Ovary (tissue), 9 donors: Measurements from ENCODE around the gene SLAMF7. TPM values are rescaled to one million over a fixed set of nuclear protein-coding genes. Genes with fewer than 3 reads are reported as not detected.

Experiments
- DNase-seq, 5 donors: peaks; one replicate each; pipeline ENCODE4 v3.0.0-alpha.2; 2019 to 2020
- H3K27ac ChIP-seq, 2 donors: fragments of 200-600 bp; one replicate each; pipeline versions ENCODE4 v1.5.1 to v1.8.0; 2019 to 2022
- H3K27me3 ChIP-seq: fragments of 200-600 bp; one replicate; pipeline ENCODE4 v1.8.0; 2022
- H3K36me3 ChIP-seq: fragments of 200-600 bp; sonication (generic); one replicate; pipeline ENCODE4 v1.5.1; 2019
- H3K4me1 ChIP-seq: one replicate; pipeline ENCODE4 v1.8.1; 2013; ENCODE audit warnings: mild to moderate bottlenecking, moderate library complexity; ENCODE audit not compliant: insufficient read depth
- H3K4me3 ChIP-seq: fragments of 200-600 bp; sonication (generic); one replicate; pipeline ENCODE4 v1.5.1; 2017
- H3K9me3 ChIP-seq, 2 donors: fragments of 200-600 bp in 1 of 2; sonication (generic) in 1 of 2; one replicate each; pipeline versions ENCODE4 v1.5.1 to v1.8.1; 2013 to 2019; ENCODE audit warnings: mild to moderate bottlenecking in 1 of 2, moderate library complexity in 1 of 2
- CTCF ChIP-seq, 3 donors: fragments of 450-650 bp in 2 of 3; fragments of 200-600 bp in 1 of 3; IDR thresholded peaks; one replicate each; pipeline versions ENCODE4 v1.5.1 to v1.8.0; 2016 to 2022; ENCODE audit warnings: antibody characterized with exemption in 3 of 3, mild to moderate bottlenecking in 1 of 3
- EP300 ChIP-seq: sonication (generic); formaldehyde crosslinking; IDR thresholded peaks from one replicate; pipeline ENCODE4 v1.6.1; 2017; ENCODE audit warnings: antibody characterized with exemption
- POLR2A ChIP-seq: fragments of 450-650 bp; IDR thresholded peaks from one replicate; pipeline ENCODE4 v1.6.1; 2017; ENCODE audit warnings: antibody characterized with exemption, mild to moderate bottlenecking, moderate library complexity
- WGBS, 3 donors: extraction: QIAGEN DNeasy Blood & Tissue Kit in 1 of 3; methylation state at CpG; one replicate each; pipeline versions ENCODE4 v1.1.5 to v1.1.7; 2013 to 2017; 5-methylcytosine and 5-hydroxymethylcytosine counted together
- intact Hi-C, 4 donors: fragments of 100-400 bp; cut with DNase I; formaldehyde crosslinking; loops; one replicate each; pipeline versions ENCODE4 v1.11.0 to v1.15.1; 2022 to 2023
- polyA plus RNA-seq, 2 donors: library from polyadenylated mRNA; stranded (reverse); fragments of 200-250 nt in 1 of 2; fragments of 350-450 nt in 1 of 2; fragmentation: Illumina TruSeq in 1 of 2; extraction: RNeasy Lipid Tissue Mini Kit (QIAGEN cat#74804) in 1 of 2; gene quantifications; one replicate each; pipeline ENCODE4 v1.2.3, GENCODE V29; 2013 to 2014
- total RNA-seq, 7 donors: library from RNA; depleted of rRNA in 2 of 7; stranded (reverse); fragments of >200 nt in 2 of 7; fragmentation: NEBNext Ultra II Directional in 3 of 7; extraction: Animal tissue kit (Norgen Biotek cat#: 25700) in 3 of 7; gene quantifications; one replicate each; pipeline versions ENCODE4 v1.1.0 to v1.2.4, GENCODE V29; 2016 to 2023
- donor health status: DM: no; HTN: no; CAD: no; lungs with moderate emphysema.
- donor health status: DM: no; HTN: no; CAD: no.
- donor health status: Bipolar disorder and iron deficiency.
- donor health status: DM: yes; HTN: yes; CAD: no.
- donor health status: DM: no; HTN: no; CAD: no.
- donor health status: DM: yes; HTN: yes; CAD: no.

Gene SLAMF7
- total and polyA plus RNA-seq, 9 donors = 0.32 to 7.3 (median 0.84) TPM; not detected in 1

GRCh38 chr1:160740133-160740688 is 1.2 kb downstream of the SLAMF7 start:
- 76 to 88% (median 83%) methylated on average over 5 of the region's 5 CpGs for WGBS, 3 donors
- Histone ChIP-seq H3K4me3 (no peak overlapping the region), H3K27ac (no peak overlapping the region), H3K36me3 (no peaks in the 10 kb centered on the region), H3K27me3 (no peaks in the 10 kb centered on the region), H3K4me1 (no peaks in the 10 kb centered on the region), H3K9me3 (no peaks in the 10 kb centered on the region)
- intact Hi-C loops = no loop called here
- TF ChIP-seq POLR2A = no peak
- DNase-seq = no peak

GRCh38 chr1:160741092-160741501 is 2.0 kb downstream of the SLAMF7 start:
- no peaks in the 10 kb centered on the region for H3K9me3 ChIP-seq
- H3K27ac ChIP-seq = no peak overlapping the region
- H3K36me3 ChIP-seq = no peaks in the 10 kb centered on the region
- no peaks in the 10 kb centered on the region for H3K27me3 ChIP-seq
- H3K4me3 ChIP-seq = no peak overlapping the region
- intact Hi-C loops = no loop called here
- TF ChIP-seq POLR2A = no peak
- no peak for TF ChIP-seq EP300
- no peak for TF ChIP-seq CTCF (IDR thresholded peaks at IDR 0.05)
- H3K4me1 ChIP-seq = no peaks in the 10 kb centered on the region
- DNase-seq = no peak
- 83 to 87% (median 86%) methylated on average over 4 of the region's 4 CpGs for WGBS, 3 donors

- WGBS, 3 donors = 67 to 86% (median 79%) methylated on average over 5 of the region's 5 CpGs
- Histone ChIP-seq H3K36me3 (no peaks in the 10 kb centered on the region), H3K9me3 (no peaks in the 10 kb centered on the region), H3K4me1 (no peaks in the 10 kb centered on the region), H3K27ac (no peak overlapping the region), H3K4me3 (no peak overlapping the region), H3K27me3 (no peaks in the 10 kb centered on the region)
- intact Hi-C loops = no loop called here
- no peak for TF ChIP-seq CTCF (IDR thresholded peaks at IDR 0.05)
- no peak for TF ChIP-seq EP300
- TF ChIP-seq POLR2A = no peak
- DNase-seq = no peak
Observed at GRCh38 chr1:160741612-160742348, 2.7 kb downstream of the SLAMF7 start.

GRCh38 chr1:160742428-160743127 is 3.5 kb downstream of the SLAMF7 start:
- Histone ChIP-seq H3K36me3 (no peaks in the 10 kb centered on the region), H3K4me3 (no peak overlapping the region), H3K9me3 (no peaks in the 10 kb centered on the region), H3K27me3 (no peaks in the 10 kb centered on the region), H3K4me1 (no peaks in the 10 kb centered on the region), H3K27ac (no peak overlapping the region)
- intact Hi-C loops = no loop called here
- TF ChIP-seq EP300 (no peak), POLR2A (no peak), CTCF (IDR thresholded peaks at IDR 0.05) (no peak)
- DNase-seq = no peak
- 88 to 91% (median 89%) methylated on average over 8 of the region's 8 CpGs for WGBS, 3 donors

GRCh38 chr1:160743266-160743665 is 4.2 kb downstream of the SLAMF7 start:
- Histone ChIP-seq H3K27me3 (no peaks in the 10 kb centered on the region), H3K27ac (no peak overlapping the region), H3K36me3 (no peaks in the 10 kb centered on the region), H3K4me3 (no peak overlapping the region), H3K9me3 (no peaks in the 10 kb centered on the region), H3K4me1 (no peaks in the 10 kb centered on the region)
- WGBS, 3 donors = 89 to 96% (median 93%) methylated on average over 3 of the region's 3 CpGs
- no peak for DNase-seq
- intact Hi-C loops = no loop called here
- TF ChIP-seq EP300 (no peak), POLR2A (no peak), CTCF (IDR thresholded peaks at IDR 0.05) (no peak)
